ENCODE results near the gene CD28. TPM values are rescaled to one million over a fixed set of nuclear protein-coding genes. Genes with fewer than 3 reads are reported as not detected.

CD28 gene
- total and polyA plus RNA-seq, 10 of the 15 experiments (the other 5 are each of a cell fraction or from before 2014, with no cell fraction given): 0.03 to 0.23 (median 0.04) TPM; not detected in 7

- TF ChIP-seq, protein P1, sequence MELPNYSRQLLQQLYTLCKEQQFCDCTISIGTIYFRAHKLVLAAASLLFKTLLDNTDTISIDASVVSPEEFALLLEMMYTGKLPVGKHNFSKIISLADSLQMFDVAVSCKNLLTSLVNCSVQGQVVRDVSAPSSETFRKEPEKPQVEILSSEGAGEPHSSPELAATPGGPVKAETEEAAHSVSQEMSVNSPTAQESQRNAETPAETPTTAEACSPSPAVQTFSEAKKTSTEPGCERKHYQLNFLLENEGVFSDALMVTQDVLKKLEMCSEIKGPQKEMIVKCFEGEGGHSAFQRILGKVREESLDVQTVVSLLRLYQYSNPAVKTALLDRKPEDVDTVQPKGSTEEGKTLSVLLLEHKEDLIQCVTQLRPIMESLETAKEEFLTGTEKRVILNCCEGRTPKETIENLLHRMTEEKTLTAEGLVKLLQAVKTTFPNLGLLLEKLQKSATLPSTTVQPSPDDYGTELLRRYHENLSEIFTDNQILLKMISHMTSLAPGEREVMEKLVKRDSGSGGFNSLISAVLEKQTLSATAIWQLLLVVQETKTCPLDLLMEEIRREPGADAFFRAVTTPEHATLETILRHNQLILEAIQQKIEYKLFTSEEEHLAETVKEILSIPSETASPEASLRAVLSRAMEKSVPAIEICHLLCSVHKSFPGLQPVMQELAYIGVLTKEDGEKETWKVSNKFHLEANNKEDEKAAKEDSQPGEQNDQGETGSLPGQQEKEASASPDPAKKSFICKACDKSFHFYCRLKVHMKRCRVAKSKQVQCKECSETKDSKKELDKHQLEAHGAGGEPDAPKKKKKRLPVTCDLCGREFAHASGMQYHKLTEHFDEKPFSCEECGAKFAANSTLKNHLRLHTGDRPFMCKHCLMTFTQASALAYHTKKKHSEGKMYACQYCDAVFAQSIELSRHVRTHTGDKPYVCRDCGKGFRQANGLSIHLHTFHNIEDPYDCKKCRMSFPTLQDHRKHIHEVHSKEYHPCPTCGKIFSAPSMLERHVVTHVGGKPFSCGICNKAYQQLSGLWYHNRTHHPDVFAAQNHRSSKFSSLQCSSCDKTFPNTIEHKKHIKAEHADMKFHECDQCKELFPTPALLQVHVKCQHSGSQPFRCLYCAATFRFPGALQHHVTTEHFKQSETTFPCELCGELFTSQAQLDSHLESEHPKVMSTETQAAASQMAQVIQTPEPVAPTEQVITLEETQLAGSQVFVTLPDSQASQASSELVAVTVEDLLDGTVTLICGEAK (IDR thresholded peaks at IDR 0.05; ENCODE audit: borderline replicate concordance): no peak
- TF ChIP-seq SIN3A (IDR thresholded peaks at IDR 0.05; ENCODE audit: low read depth, low read length) (no peak), RELA (IDR thresholded peaks at IDR 0.05; ENCODE audit: borderline replicate concordance, partially characterized antibody) (no peak)
Observed at GRCh38 chr2:203661279-203661908, 45.0 kb upstream of the CD28 start (continued).

DNA sequence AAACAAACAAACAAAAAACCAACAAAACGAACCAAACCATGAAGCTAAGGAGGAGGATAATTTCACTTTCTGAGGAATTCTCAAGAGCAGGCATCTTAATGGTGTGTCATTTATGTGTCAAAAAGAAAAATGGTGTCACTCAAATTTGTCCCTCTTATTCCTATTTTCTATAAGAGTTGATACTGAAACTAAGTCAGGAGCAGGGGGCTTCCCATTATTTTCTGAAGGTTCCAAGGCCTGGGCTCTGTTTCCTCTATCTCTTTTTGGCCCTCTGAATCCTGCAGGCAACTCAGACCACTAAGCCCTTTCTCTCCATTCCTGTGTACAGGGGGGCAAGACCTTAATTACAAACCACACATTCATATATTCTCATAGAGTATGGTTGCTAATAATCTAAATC, 44.0 kb upstream of the CD28 start:
- Histone ChIP-seq H3K36me3 (ENCODE audit: control insufficient read depth in 2 of 2, insufficient read depth in 2 of 2, low read length in 1 of 2) (no peaks in the 10 kb centered on the region), H2AFZ (ENCODE audit: control insufficient read depth, low read depth, low read length) (no peak overlapping the region), H3K79me2 (ENCODE audit: control insufficient read depth, insufficient read depth, low read length) (no peaks in the 10 kb centered on the region), H3K27ac (ENCODE audit: control insufficient read depth, insufficient read depth) (no peak overlapping the region), H3K9ac (ENCODE audit: control insufficient read depth, insufficient read depth, low read length) (no peak overlapping the region), H3K4me2 (ENCODE audit: control insufficient read depth, insufficient read depth) (no peak overlapping the region), H3K27me3 (replicated peaks in 1 of 2; ENCODE audit: control insufficient read depth in 2 of 2, insufficient read depth in 2 of 2, low read length in 1 of 2) (no peaks in the 10 kb centered on the region; a peak in 2 of 4 replicates), H3K4me1 (ENCODE audit: control insufficient read depth, insufficient read depth, low read length) (peaks cover 9% of the 10 kb centered on the region), H4K20me1 (ENCODE audit: control insufficient read depth, insufficient read depth) (no peaks in the 10 kb centered on the region), H3K9me3 (replicated peaks; ENCODE audit: control insufficient read depth, insufficient read depth, low read length) (no peaks in the 10 kb centered on the region), H3K4me3 (no peak overlapping the region)
- in situ Hi-C loops (cut with MboI): no loop called here
- ChIA-PET SMC1A (ENCODE audit: uncharacterized antibody, unreplicated experiment) (interaction anchor here (0.7 kb wide), 1 partner anchor 193 kb away, joined by 3 read pairs; no protein-coding TSS in a partner anchor), CTCF (no interaction called here), RAD21 (ENCODE audit: unreplicated experiment) (no interaction called here), POLR2A (no interaction called here)
- no TSS peak for BruUV-seq (replicated peaks)
- FAIRE-seq (no peak), ATAC-seq (no peak), DNase-seq (ENCODE audit: low read depth, low spot score) (no peak)
- 0% methylated on average over 1 of the region's 1 CpG for WGBS (ENCODE audit: insufficient coverage, insufficient replicate concordance, low lambda C conversion rate, missing lambda C conversion rate)
- intact Hi-C loops (cut with micrococcal nuclease; ENCODE audit: unreplicated experiment): no loop called here
- TF ChIP-seq, protein P2, sequence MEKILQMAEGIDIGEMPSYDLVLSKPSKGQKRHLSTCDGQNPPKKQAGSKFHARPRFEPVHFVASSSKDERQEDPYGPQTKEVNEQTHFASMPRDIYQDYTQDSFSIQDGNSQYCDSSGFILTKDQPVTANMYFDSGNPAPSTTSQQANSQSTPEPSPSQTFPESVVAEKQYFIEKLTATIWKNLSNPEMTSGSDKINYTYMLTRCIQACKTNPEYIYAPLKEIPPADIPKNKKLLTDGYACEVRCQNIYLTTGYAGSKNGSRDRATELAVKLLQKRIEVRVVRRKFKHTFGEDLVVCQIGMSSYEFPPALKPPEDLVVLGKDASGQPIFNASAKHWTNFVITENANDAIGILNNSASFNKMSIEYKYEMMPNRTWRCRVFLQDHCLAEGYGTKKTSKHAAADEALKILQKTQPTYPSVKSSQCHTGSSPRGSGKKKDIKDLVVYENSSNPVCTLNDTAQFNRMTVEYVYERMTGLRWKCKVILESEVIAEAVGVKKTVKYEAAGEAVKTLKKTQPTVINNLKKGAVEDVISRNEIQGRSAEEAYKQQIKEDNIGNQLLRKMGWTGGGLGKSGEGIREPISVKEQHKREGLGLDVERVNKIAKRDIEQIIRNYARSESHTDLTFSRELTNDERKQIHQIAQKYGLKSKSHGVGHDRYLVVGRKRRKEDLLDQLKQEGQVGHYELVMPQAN (conservative IDR thresholded peaks at IDR 0.05): no peak
- TF ChIP-seq BCLAF1 (IDR thresholded peaks at IDR 0.05): no peak
- TF ChIP-seq EP300 (IDR thresholded peaks at IDR 0.05; ENCODE audit: borderline replicate concordance in 1 of 2, control insufficient read depth in 1 of 2, low read depth in 2 of 2, low read length in 2 of 2): no peak
- TF ChIP-seq FOS (IDR thresholded peaks at IDR 0.05; ENCODE audit: borderline replicate concordance, extremely low read depth, insufficient read length): no peak
- no peak for TF ChIP-seq RB1 (IDR thresholded peaks at IDR 0.05; ENCODE audit: borderline replicate concordance)
- TF ChIP-seq, protein P3, sequence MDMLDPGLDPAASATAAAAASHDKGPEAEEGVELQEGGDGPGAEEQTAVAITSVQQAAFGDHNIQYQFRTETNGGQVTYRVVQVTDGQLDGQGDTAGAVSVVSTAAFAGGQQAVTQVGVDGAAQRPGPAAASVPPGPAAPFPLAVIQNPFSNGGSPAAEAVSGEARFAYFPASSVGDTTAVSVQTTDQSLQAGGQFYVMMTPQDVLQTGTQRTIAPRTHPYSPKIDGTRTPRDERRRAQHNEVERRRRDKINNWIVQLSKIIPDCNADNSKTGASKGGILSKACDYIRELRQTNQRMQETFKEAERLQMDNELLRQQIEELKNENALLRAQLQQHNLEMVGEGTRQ (IDR thresholded peaks at IDR 0.05; ENCODE audit: borderline replicate concordance, low read depth, low read length): no peak
- TF ChIP-seq POLR2AphosphoS2 (IDR thresholded peaks at IDR 0.05; ENCODE audit: low read depth, low read length): no peak
- TF ChIP-seq JUND (IDR thresholded peaks at IDR 0.05; ENCODE audit: low read depth, low read length): no peak

All from GM12878 (cell line).